Measurements from ENCODE around the gene GATAD2B.
A peak's percentile ranks its signal among the peaks of the same experiment; 100 is the strongest.

GATAD2B gene

DNA sequence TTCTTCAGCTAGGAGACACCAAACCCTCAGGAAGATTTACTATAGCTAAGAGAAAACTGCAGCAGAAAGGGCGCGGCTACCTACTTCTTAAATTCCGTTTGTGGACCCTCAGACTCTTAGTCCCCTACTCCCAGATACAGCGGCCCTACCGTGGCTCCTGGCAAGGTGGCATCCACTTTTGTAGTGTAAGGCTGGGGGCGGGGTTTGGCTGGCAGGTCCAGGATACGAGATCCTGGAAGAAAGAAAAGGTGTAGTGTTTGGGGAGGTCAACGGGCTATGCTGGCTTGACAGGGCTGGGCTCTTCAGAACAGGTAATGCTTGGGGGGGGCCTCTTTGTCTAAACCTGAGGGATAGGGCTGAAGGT is 45.2 kb upstream of the GATAD2B start:
- TF ChIP-seq, protein P1, sequence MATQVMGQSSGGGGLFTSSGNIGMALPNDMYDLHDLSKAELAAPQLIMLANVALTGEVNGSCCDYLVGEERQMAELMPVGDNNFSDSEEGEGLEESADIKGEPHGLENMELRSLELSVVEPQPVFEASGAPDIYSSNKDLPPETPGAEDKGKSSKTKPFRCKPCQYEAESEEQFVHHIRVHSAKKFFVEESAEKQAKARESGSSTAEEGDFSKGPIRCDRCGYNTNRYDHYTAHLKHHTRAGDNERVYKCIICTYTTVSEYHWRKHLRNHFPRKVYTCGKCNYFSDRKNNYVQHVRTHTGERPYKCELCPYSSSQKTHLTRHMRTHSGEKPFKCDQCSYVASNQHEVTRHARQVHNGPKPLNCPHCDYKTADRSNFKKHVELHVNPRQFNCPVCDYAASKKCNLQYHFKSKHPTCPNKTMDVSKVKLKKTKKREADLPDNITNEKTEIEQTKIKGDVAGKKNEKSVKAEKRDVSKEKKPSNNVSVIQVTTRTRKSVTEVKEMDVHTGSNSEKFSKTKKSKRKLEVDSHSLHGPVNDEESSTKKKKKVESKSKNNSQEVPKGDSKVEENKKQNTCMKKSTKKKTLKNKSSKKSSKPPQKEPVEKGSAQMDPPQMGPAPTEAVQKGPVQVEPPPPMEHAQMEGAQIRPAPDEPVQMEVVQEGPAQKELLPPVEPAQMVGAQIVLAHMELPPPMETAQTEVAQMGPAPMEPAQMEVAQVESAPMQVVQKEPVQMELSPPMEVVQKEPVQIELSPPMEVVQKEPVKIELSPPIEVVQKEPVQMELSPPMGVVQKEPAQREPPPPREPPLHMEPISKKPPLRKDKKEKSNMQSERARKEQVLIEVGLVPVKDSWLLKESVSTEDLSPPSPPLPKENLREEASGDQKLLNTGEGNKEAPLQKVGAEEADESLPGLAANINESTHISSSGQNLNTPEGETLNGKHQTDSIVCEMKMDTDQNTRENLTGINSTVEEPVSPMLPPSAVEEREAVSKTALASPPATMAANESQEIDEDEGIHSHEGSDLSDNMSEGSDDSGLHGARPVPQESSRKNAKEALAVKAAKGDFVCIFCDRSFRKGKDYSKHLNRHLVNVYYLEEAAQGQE (IDR thresholded peaks at IDR 0.05; ENCODE audit: insufficient read depth in 1 of 2, low read depth in 2 of 2, low read length in 2 of 2): no peak
- TF ChIP-seq SIN3A (IDR thresholded peaks at IDR 0.05; ENCODE audit: borderline replicate concordance, insufficient read depth, low read length): no peak; the same call in 1 of the 2 replicates
- no peak for TF ChIP-seq TAF1 (IDR thresholded peaks at IDR 0.05; ENCODE audit: borderline replicate concordance, insufficient read depth, low read length)
- TF ChIP-seq FOXP2 (optimal IDR thresholded peaks at IDR 0.05; ENCODE audit: borderline replicate concordance, extremely low read depth, extremely low read length, insufficient read depth): no peak
- TF ChIP-seq POLR2AphosphoS5 (IDR thresholded peaks at IDR 0.05; ENCODE audit: low read depth, low read length): no peak

DNA sequence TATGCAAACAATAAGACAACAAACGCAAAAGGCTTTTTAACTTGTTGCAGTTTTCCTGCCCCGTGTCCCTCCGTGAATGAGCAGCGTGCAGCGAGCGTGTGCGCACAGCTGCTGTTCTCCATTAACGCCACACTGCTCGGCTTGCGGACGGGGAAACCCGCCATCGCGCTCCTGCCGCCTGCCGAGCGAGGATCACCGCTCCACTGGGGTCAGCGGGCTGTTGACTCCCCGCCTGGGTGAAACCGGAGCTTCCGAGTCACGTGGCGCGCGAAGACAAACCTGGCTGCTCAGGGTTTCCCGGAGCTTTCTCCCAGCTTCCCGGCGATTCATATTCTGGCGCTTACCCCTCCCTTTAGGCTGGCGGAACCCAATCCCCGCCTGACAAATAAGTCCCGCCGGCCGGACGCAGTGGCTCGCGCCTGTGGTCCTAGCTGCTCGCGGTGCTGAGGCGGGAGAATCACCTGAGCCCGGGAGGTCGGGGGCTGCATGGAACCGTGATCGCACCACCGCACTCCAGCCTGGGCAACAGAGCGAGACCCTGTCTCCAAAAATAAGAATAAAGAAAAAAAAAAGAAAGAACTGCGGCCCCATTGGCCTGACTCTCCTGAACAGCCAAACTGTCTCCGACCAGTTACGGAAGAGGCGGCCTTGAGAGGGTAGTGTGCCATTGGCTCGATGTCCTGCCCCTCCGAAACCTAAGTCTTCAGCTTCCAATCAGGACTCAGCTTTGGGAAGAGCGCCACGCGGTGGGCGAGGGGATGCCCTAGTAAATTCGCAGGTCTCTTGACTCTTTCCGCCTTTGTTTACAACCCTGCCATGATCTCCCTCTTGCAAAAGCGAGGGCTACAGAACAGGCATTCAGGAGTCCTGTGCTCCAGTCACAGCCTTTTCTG is 44.6 kb upstream of the GATAD2B start, which contains the start of gene CREB3L4:
Gene CREB3L4, plus strand, starts transcription at position 796 of the 893 bp plus-strand sequence. CDS start 624 bp downstream, outside the sequence.
- TF ChIP-seq POLR2AphosphoS5 (IDR thresholded peaks at IDR 0.05; ENCODE audit: low read depth, low read length): peak; percentile 89
- TF ChIP-seq, protein P1 (IDR thresholded peaks at IDR 0.05; ENCODE audit: insufficient read depth in 1 of 2, low read depth in 2 of 2, low read length in 2 of 2): no peak; a peak in 1 of 4 replicates
- peak; percentile 62; the same call in 1 of the 2 replicates for TF ChIP-seq TAF1 (IDR thresholded peaks at IDR 0.05; ENCODE audit: borderline replicate concordance, insufficient read depth, low read length)
- no peak for TF ChIP-seq FOXP2 (optimal IDR thresholded peaks at IDR 0.05; ENCODE audit: borderline replicate concordance, extremely low read depth, extremely low read length, insufficient read depth)
- TF ChIP-seq SIN3A (IDR thresholded peaks at IDR 0.05; ENCODE audit: borderline replicate concordance, insufficient read depth, low read length): peak; percentile 61; the same call in 1 of the 2 replicates

DNA sequence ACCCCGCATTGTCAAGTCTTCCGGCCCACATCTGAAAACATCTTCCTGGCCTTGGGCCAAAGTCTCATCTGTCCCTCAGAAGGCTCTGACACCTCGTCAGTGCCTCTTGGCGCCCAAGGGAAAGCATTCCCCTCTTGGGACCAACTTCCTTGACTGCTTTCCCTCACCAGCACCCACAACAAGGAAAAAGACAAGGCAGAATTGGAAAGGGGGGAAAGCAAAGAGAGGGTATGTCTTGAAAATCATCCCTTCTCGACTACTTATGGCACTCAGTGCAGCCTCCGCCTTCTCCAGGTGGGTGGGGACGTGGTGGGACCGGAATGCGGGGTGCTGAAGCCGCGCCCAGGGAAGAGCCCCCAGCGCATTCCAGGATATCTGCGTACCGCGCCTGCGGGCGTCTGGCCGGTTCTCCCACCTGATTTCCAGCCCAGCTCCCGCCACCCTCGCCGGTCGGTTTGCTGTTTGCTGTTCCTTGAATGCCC is 41.1 kb upstream of the GATAD2B start:
- TF ChIP-seq TAF1 (IDR thresholded peaks at IDR 0.05; ENCODE audit: borderline replicate concordance, insufficient read depth, low read length) (no peak), POLR2AphosphoS5 (IDR thresholded peaks at IDR 0.05; ENCODE audit: low read depth, low read length) (peak; percentile 48; the same call in 1 of the 2 replicates)

- TF ChIP-seq SIN3A (IDR thresholded peaks at IDR 0.05; ENCODE audit: borderline replicate concordance, insufficient read depth, low read length) (0 out of 2 replicates have a peak, but pooled peaks have one; percentile 10), POLR2AphosphoS5 (IDR thresholded peaks at IDR 0.05; ENCODE audit: low read depth, low read length) (peak; percentile 82), TAF1 (IDR thresholded peaks at IDR 0.05; ENCODE audit: borderline replicate concordance, insufficient read depth, low read length) (peak; percentile 75; the same call in 1 of the 2 replicates), FOXP2 (optimal IDR thresholded peaks at IDR 0.05; ENCODE audit: borderline replicate concordance, extremely low read depth, extremely low read length, insufficient read depth) (no peak)
- TF ChIP-seq, protein P1 (IDR thresholded peaks at IDR 0.05; ENCODE audit: insufficient read depth in 1 of 2, low read depth in 2 of 2, low read length in 2 of 2): 0 out of 4 replicates have a peak, but pooled peaks of 1 of the 2 experiments have one; percentile 18
Measured at GRCh38 chr1:153963030-153963849, 40.5 kb upstream of the GATAD2B start, which contains the start of gene SLC39A1. Gene SLC39A1, minus strand, starts transcription at chr1:153963537. Its CDS starts 822 bp downstream, at chr1:153962715.

Data from PFSK-1 (cell line).